NCI-H1092 (cell line): ENCODE data around the gene TRAPPC4.
"Not testable (repeated sequence)": the region's sequence is repeated elsewhere in the genome, so short reads cannot be mapped to it uniquely, and the experiment has no call there.

Experiments
- DNase-seq: peaks from one replicate; lab custom pipeline; 2025; lab: John Stamatoyannopoulos, UW

TRAPPC4 gene

DNA sequence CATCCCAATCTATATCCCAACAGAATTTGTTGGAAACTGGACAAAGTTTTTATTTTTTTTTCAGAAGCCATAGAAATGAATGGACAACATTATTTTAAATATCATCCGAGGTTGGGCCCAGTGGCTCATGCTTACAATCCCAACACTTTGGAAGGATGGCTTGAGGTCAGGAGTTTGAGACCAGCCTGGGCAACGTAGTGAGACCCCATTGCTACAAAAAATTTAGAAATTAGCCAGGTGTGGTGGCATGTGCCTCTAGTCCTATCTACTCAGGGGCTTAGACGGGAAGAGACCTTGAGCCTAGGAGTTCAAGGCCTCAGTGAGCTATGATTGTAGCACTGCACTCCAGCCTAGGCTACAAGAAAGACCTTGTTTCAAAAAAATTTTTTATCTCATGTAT is 16.2 kb downstream of the TRAPPC4 start:
- no peak for DNase-seq

DNA sequence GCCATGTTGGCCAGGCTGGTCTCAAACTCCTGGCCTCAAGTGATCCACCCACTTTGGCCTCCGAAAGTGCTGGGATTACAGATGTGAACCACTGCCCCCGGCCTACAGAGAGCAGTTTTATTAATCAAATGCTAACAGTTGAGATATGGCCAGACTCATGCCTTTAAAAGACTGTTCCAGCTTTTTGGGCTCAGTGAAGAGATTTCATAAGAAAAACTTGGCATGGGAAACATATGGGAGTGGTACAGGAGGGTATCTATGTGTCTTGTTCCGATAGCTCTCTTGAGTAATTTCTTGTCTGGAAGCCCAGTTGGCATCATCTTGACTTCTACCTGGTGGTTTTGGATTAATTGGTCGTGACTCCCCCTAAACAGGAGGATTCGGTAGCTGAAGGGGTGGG is 20.3 kb downstream of the TRAPPC4 start:
- DNase-seq = no peak

DNA sequence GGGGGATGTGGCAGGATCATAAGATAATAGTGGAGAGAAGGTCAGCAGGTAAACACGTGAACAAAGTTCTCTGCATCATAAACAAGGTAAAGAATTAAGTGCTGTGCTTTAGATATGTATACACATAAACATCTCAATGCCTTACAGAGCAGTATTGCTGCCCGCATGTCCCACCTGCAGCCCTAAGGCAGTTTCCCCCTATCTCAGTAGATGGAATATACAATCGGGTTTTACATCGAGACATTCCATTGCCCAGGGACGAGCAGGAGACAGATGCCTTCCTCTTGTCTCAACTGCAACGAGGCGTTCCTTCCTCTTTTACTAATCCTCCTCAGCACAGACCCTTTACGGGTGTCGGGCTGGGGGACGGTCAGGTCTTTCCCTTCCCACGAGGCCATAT is 20.9 kb downstream of the TRAPPC4 start:
- not testable (repeated sequence) for DNase-seq

DNA sequence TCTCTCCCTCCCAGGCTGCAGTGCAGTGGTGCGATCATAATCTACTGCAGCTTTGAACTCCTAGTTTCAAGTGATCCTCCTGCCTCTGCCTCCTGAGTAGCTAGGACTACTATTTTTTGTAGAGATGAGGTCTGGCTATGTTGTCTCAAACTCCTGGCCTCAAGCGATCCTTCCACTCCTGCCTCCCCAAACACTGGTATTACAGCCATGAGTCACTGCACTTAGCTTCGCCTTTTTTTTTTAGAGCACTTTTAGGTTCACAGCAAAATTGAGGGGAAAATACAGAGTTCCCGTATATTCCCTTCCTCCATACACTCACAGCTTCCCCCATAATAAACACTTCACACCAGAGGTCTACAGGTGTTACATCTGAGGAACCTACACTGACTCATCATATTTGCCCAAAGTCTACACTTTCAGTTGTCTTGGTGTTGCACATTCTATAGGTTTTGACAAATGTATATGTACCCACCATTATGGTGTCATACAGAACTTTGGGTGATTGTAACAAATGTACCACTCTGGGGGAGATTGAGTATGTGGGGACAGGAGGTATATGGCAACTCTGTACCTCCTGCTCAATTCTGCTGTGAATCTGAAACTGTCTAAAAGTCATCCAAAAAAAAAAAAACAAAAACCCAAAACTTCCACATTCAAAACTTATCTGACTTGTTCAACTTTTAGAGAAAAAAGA is 23.4 kb downstream of the TRAPPC4 start:
- no peak for DNase-seq

DNA sequence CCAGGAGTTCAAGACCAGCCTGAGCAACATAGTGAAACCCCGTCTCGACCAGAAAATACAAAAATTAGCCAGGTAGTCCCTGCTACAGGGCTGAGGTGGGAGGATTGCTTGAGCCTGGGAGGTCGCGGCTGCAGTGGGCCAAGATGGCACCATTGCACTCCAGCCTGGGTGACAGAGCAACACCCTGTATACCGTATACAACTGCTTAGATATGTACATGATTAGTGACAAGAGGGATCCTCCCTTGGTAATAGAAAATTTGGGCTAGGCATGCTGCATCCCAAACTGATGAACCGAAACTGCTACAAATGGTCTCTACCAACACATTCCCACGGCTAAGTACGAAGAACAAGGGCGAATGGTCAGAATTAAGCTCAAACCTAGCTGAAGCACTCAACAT is 24.4 kb downstream of the TRAPPC4 start:
- no peak for DNase-seq

DNA sequence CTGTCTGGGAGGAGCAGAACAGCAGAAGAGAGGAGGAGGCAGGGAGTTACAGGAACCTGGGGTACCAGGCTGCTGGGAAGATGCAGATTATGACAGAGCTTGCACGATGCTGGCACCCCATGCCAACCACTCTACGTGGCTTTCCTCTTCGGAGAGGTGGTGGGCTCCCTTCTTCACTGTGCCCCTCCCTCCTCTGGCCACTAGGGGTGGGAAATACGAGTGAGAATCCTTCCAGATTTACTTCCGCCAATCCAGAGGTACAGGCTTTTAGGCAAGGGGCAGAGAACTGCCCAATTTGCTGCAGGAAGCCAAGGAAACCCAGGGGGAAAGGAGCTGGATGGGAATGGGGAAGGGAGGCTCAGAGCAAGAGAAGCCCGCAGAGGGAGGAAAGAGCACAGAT is 26.1 kb downstream of the TRAPPC4 start:
- no peak for DNase-seq

DNA sequence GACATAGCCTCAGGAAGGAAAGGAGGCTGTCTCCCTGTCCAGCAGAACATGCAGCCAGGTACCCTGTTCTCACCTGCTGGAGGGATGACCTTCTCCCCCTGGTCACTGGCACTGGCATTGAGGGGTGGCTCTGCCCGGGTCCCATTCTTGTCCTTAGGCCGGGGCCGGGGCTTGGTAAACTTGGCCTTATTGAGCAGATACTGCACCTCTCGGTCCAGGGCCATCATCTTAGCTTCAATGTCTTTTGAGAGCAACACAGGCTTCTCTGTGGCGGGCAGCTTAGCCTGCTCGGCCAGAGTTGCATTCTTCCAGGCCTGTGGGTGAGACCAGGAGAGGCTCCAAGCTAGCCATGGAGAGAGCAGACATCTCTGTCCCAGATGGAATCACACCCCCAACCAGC is 27.9 kb downstream of the TRAPPC4 start:
- DNase-seq = no peak

DNA sequence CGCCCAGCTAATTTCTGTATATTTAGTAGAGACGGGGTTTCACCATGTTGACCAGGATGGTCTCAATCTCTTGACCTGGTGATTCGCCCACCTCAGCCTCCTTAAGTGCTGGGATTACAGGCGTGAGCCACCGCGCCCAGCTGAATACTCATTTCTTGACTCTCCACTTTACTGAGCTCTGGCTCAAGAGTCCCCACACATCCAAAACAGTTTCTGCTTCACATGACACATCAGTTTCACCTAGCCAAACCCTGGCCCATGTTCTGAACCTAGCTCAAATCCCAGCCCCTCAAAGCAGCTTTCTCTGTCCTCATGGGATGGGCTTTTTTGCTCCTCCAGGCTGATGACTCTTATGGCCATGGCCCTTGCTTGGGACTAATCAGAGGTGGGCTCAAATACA is 28.6 kb downstream of the TRAPPC4 start:
- DNase-seq = no peak

DNA sequence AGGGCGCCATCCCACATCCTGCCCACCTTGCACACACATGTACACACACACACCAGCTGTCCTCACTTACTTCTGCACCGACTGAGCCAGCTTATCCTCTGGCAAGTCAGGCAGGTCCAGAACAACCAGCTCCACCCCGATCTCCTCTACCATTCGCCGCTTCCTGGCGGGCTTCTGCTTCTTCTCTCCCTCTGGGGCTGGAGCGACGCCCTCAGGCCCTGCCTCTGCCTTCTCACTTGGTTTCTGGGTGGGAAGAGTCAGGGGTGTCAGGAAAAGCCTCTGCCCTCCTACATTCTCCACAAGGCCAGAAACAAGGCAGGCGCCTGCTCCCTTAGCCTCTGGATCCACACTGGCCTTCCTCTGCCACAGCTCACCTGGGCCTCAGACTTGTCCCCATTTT is 30.1 kb downstream of the TRAPPC4 start:
- DNase-seq = no peak

DNA sequence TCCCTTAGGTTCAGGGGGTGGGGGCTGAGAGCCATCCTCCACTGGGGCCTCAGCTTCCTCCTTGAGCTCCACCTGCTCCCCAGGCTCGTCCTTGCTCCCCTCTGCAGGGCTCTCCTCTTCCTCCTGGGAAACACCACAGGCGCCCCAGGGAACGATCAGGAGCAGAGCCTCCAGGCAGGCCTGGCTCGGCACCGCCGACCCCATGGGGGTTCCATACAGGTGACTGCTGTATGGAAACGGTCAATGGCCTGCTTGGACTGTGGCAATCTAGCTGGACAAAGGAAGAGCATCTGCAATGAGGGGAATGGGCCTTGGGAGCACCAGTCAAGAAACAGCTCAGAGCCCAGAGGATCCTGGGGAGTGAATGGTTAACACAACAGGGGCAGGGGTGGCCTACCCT is 30.5 kb downstream of the TRAPPC4 start:
- DNase-seq = no peak

DNA sequence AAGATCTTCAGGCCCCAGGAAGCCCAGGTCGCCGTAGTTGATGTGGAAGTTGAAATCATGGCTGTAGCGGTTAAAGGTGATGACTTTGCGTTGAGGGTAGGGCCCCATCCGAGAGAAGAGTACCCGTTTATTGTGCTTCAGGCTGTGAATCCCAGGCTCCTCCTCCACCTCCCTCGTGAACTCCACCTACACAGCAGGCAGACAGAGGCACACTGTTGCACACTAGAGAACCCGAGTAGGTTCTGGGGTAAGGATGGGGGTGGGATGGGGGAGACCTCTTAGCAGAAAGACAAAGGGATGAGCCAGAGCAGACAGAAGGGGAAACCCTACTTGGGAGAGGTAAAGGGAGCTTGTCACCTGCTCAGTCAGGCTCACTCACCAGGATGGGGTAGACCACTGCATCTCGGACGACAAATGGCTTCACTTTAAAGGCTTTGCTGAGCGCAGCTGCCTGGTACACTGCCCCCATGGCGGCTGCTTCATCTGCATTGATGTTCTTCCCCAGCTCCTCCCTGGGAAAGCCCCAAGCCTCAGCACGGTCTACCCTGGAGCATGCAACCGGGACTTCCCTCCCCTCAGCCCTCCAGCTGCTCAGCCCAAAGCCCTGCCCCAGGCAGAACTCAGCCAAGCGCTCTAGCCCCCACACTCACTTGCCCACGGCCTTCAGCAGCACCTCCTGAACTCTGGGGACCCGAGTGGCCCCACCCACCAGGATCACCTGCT is 33.0 kb downstream of the TRAPPC4 start:
- DNase-seq = no peak

DNA sequence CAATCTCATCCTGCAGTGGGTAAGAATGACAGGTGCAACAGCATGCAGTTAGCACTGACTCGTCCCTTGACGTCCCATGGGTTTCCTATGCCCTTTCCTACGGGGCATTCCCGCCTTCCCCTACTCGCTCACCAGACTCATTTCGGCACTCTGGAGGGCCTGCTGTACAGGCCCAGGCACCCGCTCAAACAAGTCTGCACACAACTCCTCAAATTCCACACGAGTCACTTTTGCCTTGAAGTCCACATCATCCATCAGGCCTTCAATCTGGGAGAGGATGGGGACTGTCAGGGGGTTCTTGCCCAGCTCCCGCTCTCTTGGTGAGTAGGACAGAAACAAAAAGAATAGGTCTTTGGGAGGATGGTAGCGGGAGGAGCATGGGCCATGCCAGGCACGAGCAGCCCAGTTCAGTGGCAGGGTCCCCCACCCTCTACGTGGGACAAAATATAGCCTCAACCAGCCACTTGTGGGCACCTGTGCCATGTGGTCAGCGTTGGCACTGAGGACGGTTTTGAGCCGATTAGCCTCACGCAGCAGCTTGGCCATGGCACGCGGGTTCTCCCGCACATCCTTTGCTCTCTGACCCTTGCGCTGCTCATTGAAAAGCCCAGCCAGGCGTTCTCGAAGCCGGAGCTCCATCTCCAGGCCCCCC is 33.7 kb downstream of the TRAPPC4 start:
- no peak for DNase-seq

DNA sequence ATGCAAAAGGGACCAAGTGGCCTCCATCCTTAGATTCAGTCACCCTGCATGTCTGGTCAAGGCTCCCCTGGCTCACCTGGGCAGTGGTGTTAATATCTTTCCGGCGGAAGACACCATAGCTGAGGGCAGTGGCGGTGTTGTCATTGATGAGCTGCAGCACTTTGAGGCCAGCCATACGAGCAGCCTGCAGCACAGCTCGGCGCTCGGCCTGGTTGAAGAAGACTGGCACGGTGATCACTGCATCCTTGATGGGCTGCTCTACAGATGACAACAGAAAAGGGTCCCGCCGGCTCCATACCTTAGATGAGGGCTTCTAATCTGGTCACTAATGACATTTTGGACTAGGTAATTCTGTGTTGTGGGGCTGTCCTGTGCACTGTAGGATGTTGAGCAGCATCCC is 35.9 kb downstream of the TRAPPC4 start:
- no peak for DNase-seq

DNA sequence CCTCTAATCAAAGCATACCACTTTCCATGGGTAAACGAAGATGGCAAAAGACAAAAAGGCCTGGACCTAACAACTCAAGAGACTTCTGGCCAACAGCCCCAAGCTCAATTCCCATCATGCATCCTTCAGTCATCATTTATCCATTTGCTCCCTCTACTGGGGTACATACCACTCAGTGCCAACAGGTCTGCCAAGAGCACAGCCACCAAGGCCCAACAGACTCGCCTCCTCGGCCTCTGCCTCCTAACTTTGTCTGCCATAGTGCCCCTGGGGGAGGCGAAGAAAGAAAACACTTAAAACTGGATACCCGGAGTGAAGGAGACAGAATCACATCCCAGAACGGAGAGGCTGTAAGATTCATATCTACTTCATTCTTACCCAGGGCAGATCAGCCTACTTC is 37.3 kb downstream of the TRAPPC4 start:
- no peak for DNase-seq

DNA sequence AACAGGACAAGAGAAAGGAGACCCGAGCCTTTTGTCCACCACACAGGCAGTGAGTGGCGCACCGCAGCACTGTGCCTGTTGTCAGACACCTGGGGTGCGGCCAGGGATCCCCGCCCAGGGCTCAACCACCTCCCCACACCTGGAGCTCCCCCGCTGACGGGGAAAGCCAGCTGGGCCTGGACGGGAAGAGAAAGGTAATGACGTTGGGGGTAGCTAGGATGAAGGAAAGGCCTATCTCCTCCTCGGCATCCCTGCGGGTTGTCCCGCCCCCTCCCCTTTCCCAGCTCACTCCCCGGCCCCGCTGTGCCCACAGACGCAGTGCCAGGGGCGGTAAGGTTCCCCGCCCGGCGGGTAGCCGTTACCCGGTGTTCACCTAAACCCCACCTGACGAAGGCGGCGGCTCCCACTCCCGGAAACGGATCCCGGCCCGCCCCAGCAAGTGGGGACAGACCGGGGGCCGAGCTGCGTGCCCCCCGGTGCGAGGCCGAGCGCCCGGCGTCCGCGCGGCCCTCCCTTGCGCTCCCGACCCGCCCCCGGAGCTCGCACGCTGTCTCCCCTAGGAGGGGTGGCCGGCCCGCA is 37.9 kb downstream of the TRAPPC4 start:
- DNase-seq = peak; percentile 45

DNA sequence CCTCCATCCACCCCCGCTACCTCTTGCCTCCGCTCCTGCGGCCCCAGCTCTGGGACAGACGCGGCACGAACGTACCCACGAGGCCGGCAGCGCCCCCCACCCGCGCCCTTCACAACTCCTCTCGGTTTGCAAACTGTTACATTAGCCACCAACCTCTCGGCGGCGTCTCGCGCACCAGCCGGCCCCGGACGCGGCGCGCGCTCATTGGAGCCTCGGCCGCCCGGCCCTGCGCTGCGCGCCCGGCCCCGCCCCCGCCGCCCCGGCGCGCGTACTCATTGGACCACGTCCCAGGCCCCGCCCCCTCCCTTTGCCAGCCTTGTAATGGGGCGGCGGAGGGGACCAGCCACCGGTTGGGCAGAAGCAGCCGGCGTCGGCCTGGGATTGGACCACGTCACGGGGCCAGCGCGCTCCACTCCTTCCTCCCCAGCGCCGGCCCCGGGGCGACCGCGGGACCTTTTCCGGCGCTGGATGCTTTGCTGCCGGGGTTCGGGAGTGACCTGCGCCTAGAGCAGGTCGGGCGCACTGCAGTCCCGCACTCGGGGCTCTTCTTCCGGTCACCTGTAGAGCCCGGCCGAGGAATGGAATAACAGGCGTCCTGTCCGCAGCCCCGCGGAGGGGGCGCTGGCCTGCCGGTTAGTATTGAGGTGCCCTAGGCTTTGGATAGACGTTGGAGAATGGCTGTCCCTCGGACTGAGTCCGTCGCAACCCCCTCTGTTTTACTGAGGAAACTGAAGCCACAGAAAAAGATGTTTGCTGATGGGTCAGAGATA is 38.6 kb downstream of the TRAPPC4 start, which contains the start of gene HYOU1:
HYOU1 (minus strand) TSS at position 206 of the 770 bp plus-strand sequence. CDS start 1,045 bp downstream, outside the sequence.
- peak; percentile 96 for DNase-seq

DNA sequence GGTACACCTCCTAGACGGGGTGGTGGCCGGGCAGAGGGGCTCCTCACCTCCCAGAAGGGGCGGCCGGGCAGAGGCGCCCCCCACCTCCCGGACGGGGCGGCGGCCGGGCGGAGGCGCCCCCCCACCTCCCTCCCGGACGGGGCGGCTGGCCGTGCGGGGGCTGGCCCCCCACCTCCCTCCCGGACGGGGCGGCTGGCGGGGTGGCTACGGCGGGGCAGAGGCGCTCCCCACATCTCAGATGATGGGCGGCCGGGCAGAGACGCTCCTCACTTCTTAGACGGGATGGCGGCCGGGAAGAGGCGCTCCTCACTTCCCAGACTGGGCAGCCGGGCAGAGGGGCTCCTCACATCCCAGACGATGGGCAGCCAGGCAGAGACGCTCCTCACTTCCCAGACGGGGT is 40.6 kb downstream of the TRAPPC4 start:
- DNase-seq = not testable (repeated sequence)

DNA sequence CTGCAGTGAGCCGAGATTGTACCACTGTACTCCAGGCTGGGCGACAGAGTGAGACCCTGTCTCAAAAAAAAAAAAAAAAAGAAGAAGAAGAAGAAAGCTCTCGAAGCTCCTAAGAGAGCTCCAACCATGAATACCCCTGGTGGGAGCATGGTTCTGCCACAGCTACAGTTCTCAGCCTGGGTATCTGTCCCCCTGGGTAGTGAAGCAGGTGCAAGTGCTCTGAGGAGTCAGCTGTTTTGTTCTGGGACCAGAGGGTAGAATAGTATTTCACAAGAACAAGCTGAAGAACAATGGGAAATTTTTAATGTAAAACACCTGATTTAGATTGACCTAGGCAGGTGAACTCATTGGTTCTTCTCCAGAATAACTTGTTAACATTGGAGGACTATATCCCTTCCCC is 42.7 kb downstream of the TRAPPC4 start:
- DNase-seq = no peak

DNA sequence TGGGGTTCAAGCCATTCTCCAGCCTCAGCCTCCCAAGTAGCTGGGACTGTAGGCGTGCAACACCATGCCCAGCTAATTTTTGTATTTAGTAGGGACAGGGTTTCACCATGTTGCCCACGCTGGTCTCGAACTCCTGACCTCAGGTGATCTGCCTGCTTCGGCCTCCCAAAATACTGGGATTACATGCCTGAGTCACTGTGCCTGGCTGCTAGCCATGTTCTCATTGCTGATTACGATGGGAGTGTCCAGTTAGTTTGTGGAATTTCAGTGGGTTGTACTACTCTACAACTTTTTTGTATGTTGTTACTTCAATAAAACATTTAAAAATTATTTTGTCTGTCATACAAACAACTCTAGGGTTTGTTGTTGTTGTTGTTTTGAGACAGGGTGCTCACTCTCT is 44.2 kb downstream of the TRAPPC4 start:
- no peak for DNase-seq

DNA sequence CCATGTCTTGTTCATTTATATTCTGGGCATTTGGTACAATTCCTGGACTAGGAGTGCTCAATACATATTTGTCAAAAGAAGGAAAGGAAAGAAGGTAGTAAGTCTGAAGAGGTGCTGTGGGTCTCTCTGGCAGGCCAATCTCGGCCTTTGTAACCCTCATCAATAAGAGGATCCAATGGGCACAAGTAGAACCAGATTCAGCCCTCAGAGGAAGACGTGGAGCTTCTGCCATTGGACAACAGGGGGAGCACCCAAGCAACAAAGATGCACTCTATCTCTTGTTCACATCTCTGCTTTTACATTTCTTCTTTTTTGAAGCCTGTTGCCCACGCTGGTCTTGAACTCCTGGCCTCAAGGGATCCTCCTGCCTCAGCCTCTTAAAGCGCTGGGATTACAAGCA is 46.8 kb downstream of the TRAPPC4 start:
- no peak for DNase-seq

DNA sequence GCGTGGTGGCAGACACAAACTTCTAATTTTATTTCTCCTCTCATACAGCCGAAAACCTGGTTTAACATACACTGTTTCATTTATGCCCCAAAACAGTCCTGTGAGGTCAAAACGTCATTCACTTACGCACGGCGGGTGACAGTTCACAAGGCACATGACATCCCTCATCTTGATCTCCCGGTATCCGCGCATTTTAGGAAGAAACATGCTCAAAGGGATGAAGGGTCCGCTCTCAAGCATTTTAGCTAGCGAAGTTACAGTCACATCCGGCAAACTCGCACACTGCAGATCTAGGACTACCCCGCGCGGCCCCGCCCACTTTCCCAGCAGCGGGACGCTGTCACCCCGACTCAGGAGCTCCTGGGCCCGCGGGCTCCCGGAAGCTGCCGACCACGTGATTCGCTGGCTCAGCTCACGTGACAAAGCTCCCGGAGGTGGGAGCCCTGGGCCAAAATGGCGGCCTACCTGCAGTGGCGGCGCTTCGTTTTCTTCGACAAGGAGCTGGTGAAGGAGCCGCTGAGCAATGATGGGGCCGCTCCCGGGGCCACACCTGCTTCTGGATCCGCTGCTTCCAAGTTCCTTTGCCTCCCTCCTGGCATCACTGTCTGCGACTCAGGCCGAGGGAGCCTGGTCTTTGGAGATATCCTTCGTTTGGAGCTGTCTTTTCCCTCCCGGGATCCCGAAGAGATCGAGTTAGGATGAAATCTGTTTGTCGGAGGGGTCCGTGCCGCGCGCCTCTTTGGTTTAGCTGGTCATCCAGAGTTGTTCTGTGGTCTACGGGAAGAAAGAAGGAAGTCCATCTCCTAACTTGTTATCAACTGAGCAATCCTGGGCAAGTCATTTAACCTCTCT is 49.0 kb downstream of the TRAPPC4 start, which contains the start of gene VPS11:
VPS11 (plus strand) TSS at position 448 of the 852 bp plus-strand sequence; CDS start at position 454, 6 bp downstream.
- peak; percentile 92 for DNase-seq
